Measurements from ENCODE around the gene NDE1.

DNA sequence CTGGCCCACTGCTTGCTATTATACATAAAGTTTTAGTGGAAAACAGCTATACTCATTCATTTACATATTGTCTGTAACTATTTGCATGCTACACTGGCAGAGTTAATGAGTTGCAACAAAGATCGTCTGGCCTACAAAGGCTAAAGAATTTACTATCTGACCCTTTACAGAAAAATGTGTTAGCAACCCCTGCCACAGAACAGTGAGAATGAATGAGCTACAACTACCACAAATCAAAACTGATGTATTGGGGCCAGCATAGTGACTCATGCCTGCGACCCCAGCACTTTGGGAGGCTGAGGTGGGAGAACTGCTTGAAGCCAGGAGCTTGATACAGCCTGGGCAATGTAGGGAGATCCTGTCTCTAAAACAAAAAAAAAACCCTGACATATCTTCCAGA is 114.1 kb downstream of the NDE1 start:
- no peak for TF ChIP-seq POLR2AphosphoS5 (IDR thresholded peaks at IDR 0.05; ENCODE audit: low read depth, low read length)
- TF ChIP-seq TAF1 (IDR thresholded peaks at IDR 0.05; ENCODE audit: borderline replicate concordance, insufficient read depth, low read length), result no peak
- no peak for TF ChIP-seq SIN3A (IDR thresholded peaks at IDR 0.05; ENCODE audit: borderline replicate concordance, insufficient read depth, low read length)
- TF ChIP-seq, protein P1, sequence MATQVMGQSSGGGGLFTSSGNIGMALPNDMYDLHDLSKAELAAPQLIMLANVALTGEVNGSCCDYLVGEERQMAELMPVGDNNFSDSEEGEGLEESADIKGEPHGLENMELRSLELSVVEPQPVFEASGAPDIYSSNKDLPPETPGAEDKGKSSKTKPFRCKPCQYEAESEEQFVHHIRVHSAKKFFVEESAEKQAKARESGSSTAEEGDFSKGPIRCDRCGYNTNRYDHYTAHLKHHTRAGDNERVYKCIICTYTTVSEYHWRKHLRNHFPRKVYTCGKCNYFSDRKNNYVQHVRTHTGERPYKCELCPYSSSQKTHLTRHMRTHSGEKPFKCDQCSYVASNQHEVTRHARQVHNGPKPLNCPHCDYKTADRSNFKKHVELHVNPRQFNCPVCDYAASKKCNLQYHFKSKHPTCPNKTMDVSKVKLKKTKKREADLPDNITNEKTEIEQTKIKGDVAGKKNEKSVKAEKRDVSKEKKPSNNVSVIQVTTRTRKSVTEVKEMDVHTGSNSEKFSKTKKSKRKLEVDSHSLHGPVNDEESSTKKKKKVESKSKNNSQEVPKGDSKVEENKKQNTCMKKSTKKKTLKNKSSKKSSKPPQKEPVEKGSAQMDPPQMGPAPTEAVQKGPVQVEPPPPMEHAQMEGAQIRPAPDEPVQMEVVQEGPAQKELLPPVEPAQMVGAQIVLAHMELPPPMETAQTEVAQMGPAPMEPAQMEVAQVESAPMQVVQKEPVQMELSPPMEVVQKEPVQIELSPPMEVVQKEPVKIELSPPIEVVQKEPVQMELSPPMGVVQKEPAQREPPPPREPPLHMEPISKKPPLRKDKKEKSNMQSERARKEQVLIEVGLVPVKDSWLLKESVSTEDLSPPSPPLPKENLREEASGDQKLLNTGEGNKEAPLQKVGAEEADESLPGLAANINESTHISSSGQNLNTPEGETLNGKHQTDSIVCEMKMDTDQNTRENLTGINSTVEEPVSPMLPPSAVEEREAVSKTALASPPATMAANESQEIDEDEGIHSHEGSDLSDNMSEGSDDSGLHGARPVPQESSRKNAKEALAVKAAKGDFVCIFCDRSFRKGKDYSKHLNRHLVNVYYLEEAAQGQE (IDR thresholded peaks at IDR 0.05; ENCODE audit: insufficient read depth in 1 of 2, low read depth in 2 of 2, low read length in 2 of 2), result no peak

All from PFSK-1 (cell line).